Fibroblast of mammary gland (primary cell): ENCODE results near the gene ABCA12.

Experiments used
- DNase-seq: peaks from one replicate; pipeline ENCODE4 v3.0.0-alpha.2; 2010; ENCODE audit warnings: low read depth
- H3K4me3 ChIP-seq: 2 replicates; pipeline ENCODE4 v1.5.1; 2011; ENCODE audit warnings: low read depth, mild to moderate bottlenecking, low read length, moderate library complexity; ENCODE audit not compliant: control insufficient read depth
- CTCF ChIP-seq: conservative IDR thresholded peaks from 2 replicates; pipeline ENCODE4 v1.5.1; 2011; ENCODE audit warnings: low read depth, low read length, inconsistent platforms; ENCODE audit not compliant: control insufficient read depth, insufficient read depth

ABCA12 gene

GRCh38 chr2:215068399-215068798 is 70.0 kb downstream of the ABCA12 start:
- TF ChIP-seq CTCF = no peak
- no peak overlapping the region for H3K4me3 ChIP-seq
- DNase-seq = no peak

- no peak for TF ChIP-seq CTCF
- no peak for DNase-seq
- H3K4me3 ChIP-seq = no peak overlapping the region
Measured at GRCh38 chr2:215066124-215066523, 72.3 kb downstream of the ABCA12 start.

GRCh38 chr2:215063526-215063925 is 74.9 kb downstream of the ABCA12 start:
- no peak for TF ChIP-seq CTCF
- no peak for DNase-seq
- H3K4me3 ChIP-seq = no peak overlapping the region

DNA sequence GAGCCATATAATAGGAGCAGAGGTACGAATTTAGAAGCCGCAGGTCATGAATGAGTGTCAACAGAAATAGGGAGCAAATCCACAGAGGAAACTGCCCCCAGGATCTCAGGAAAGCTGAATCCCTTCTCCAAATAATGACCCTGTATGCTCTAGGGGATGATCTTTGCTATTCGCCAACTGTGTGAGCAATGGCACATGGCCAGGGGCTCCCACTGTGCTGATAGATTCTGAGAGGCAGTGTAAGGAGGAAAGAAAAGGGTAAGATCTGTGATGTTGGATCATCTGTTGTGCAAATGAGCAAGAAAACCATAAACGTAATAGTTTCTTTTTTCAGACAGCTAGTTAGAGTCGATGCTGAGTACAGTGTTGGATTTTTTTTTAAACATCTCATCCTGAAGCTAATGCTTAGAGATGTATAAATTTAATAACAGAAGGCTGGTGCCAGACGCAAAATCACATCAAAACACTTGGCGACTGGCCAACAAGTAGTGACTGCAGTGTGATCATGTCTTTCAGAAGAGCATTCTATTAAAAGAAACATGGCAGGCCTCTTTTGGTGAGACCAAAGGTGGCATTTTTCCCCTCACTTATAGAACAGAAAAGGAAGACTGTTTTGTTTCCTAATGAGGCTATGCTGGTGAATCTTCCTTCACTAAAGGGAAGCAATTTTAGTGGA is 77.4 kb downstream of the ABCA12 start:
- H3K4me3 ChIP-seq = no peak overlapping the region
- TF ChIP-seq CTCF = no peak
- DNase-seq = no peak

DNA sequence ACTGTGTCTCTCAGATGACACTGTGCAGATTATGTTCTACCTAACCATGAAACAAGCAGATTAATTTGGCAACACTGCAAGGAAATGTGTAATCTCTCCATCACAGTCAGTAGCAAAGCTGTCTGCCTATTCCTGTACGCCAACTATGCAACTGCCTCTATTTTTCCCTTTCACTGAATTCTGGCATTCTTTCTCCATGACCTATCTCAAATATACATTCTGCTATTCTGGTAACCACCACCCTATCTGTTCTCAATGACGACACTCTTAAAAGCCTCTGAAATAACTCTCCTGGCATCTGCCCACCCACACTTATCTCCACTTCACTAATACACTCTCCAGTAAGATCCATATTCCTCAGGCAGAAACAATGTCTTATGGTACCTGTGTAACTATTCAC is 78.7 kb downstream of the ABCA12 start:
- H3K4me3 ChIP-seq = no peak overlapping the region
- TF ChIP-seq CTCF = no peak
- DNase-seq = no peak

GRCh38 chr2:215055891-215056290 is 82.5 kb downstream of the ABCA12 start:
- TF ChIP-seq CTCF = no peak
- H3K4me3 ChIP-seq = no peak overlapping the region
- DNase-seq = no peak

DNA sequence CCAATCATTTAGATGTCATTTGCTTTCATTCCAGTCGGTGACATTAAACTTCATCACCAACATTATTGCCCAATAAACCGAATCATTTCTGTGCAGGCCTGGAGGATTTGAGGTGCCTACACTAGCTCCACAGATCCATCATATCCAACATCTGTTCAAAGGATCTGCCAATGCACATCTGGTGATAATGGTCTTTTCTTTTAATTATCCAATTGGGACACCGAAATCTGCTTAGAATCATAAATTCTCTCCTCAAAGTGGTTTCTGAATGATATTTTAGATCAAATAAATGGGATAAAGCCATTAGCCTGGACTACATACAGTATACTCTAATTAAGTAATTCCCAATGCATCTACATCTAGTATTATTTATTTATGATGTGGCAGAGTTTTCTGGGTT is 85.6 kb downstream of the ABCA12 start:
- TF ChIP-seq CTCF = no peak
- H3K4me3 ChIP-seq = no peak overlapping the region
- no peak for DNase-seq
